Gastrocnemius medialis (tissue), 4 donors: Measurements from ENCODE around the gene CLEC4G. TPM values are rescaled to one million over a fixed set of nuclear protein-coding genes. Genes with fewer than 3 reads are reported as not detected.

Experiments used
- ATAC-seq, 2 donors: fragments of 150-250 bp; one replicate each; pipeline ENCODE4 v1.9.1; 2016
- DNase-seq, 2 donors: peaks; one replicate each; pipeline ENCODE4 v3.0.0-alpha.2; 2019
- H3K27ac ChIP-seq, 4 donors: fragments of 200-600 bp; sonication (generic); 1 replicate in 1 of 4; 2 replicates in 3 of 4; pipeline ENCODE4 v1.5.1; 2016 to 2018; ENCODE audit warnings: mild to moderate bottlenecking in 2 of 4, moderate library complexity in 1 of 4
- H3K27me3 ChIP-seq, 3 donors: fragments of 200-600 bp; sonication (generic) in 2 of 3; 1 replicate in 1 of 3; 2 replicates in 2 of 3; pipeline versions ENCODE4 v1.5.1 to v1.6.0; 2016 to 2019; ENCODE audit warnings: mild to moderate bottlenecking in 1 of 3, moderate library complexity in 1 of 3
- H3K36me3 ChIP-seq, 2 donors: fragments of 200-600 bp; sonication (generic) in 1 of 2; one replicate each; pipeline ENCODE4 v1.5.1; 2017 to 2018
- H3K4me1 ChIP-seq, 2 donors: fragments of 200-600 bp; sonication (generic) in 1 of 2; one replicate each; pipeline ENCODE4 v1.5.1; 2016 to 2017; ENCODE audit warnings: mild to moderate bottlenecking in 2 of 2
- H3K4me3 ChIP-seq, 4 donors: fragments of 200-600 bp; sonication (generic) in 3 of 4; 1 replicate in 1 of 4; 2 replicates in 3 of 4; pipeline ENCODE4 v1.5.1; 2016 to 2019; ENCODE audit warnings: mild to moderate bottlenecking in 2 of 4
- H3K9me3 ChIP-seq, 3 donors: fragments of 200-600 bp; sonication (generic) in 2 of 3; 1 replicate in 1 of 3; 2 replicates in 2 of 3; pipeline ENCODE4 v1.5.1; 2016 to 2019
- CTCF ChIP-seq, 5 experiments: fragments of 450-650 bp in 3 of 5; fragments of 200-600 bp in 2 of 5; sonication (generic) in 2 of 5; IDR thresholded peaks in 4 of 5; conservative IDR thresholded peaks in 1 of 5; 1 replicate in 4 of 5; 2 replicates in 1 of 5; pipeline ENCODE4 v1.5.1; 2016 to 2019; ENCODE audit warnings: antibody characterized with exemption in 5 of 5, mild to moderate bottlenecking in 3 of 5, moderate library complexity in 3 of 5
- POLR2A ChIP-seq, 2 donors: fragments of 450-650 bp; IDR thresholded peaks; one replicate each; pipeline ENCODE4 v1.6.1; 2017; ENCODE audit warnings: antibody characterized with exemption in 2 of 2, mild to moderate bottlenecking in 2 of 2, moderate library complexity in 2 of 2
- in situ Hi-C, 4 donors: fragments of 200-750 bp; cut with MboI; loops; one replicate each; pipeline versions ENCODE4 v1.15.0 to v1.8.0; 2017; ENCODE audit warnings: low sequenced_read_pairs in 4 of 4
- intact Hi-C: fragments of 100-400 bp; cut with DNase I; formaldehyde crosslinking; loops from one replicate; pipeline ENCODE4 v1.15.1; 2023; ENCODE audit warnings: low total_unique reads
- total RNA-seq, 4 donors: library from RNA; depleted of rRNA; stranded (reverse); fragments of >200 nt; gene quantifications; one replicate each; pipeline versions ENCODE4 v1.1.0 to v1.2.3, GENCODE V29; 2016

Gene CLEC4G
- total RNA-seq, 4 donors from 2014 or later, result 0.86 TPM; not detected in 3

- TF ChIP-seq CTCF (IDR thresholded peaks at IDR 0.05 in 4 of 5, conservative IDR thresholded peaks at IDR 0.05 in 1 of 5) (no peak), POLR2A (IDR thresholded peaks at IDR 0.05) (no peak)
- Histone ChIP-seq H3K27me3 (no peaks in the 10 kb centered on the region), H3K36me3 (no peaks in the 10 kb centered on the region), H3K9me3 (peaks cover 0 to 9% (median 0%) of the 10 kb centered on the region in 3 donors), H3K27ac (no peak overlapping the region), H3K4me1 (no peaks in the 10 kb centered on the region), H3K4me3 (no peak overlapping the region)
- in situ Hi-C loops, result no loop called here
- ATAC-seq, result no peak
- intact Hi-C loops, result no loop called here
- no peak for DNase-seq
Observed at GRCh38 chr19:7759156-7759555, 27.2 kb upstream of the CLEC4G start.

- in situ Hi-C loops, result no loop called here
Observed at GRCh38 chr19:7757358-7757757, 25.4 kb upstream of the CLEC4G start.

GRCh38 chr19:7756258-7756657 is 24.3 kb upstream of the CLEC4G start:
- Histone ChIP-seq H3K27ac (no peak overlapping the region), H3K27me3 (no peaks in the 10 kb centered on the region), H3K4me1 (no peaks in the 10 kb centered on the region), H3K4me3 (no peak overlapping the region), H3K9me3 (peaks cover 0 to 9% (median 0%) of the 10 kb centered on the region in 3 donors), H3K36me3 (no peaks in the 10 kb centered on the region)
- ATAC-seq (no peak), DNase-seq (no peak)
- in situ Hi-C loops, result no loop called here
- intact Hi-C loops, result no loop called here
- TF ChIP-seq CTCF (IDR thresholded peaks at IDR 0.05 in 4 of 5, conservative IDR thresholded peaks at IDR 0.05 in 1 of 5) (no peak), POLR2A (IDR thresholded peaks at IDR 0.05) (no peak)

More at GRCh38 chr19:7757358-7757757, 25.4 kb upstream of the CLEC4G start:
- Histone ChIP-seq H3K27me3 (no peaks in the 10 kb centered on the region), H3K9me3 (peaks cover 0 to 9% (median 0%) of the 10 kb centered on the region in 3 donors), H3K27ac (no peak overlapping the region), H3K4me1 (no peaks in the 10 kb centered on the region), H3K4me3 (no peak overlapping the region), H3K36me3 (no peaks in the 10 kb centered on the region)
- intact Hi-C loops, result no loop called here
- TF ChIP-seq CTCF (IDR thresholded peaks at IDR 0.05 in 4 of 5, conservative IDR thresholded peaks at IDR 0.05 in 1 of 5) (no peak), POLR2A (IDR thresholded peaks at IDR 0.05) (no peak)
- ATAC-seq (no peak), DNase-seq (no peak)

- intact Hi-C loops (no loop called here), in situ Hi-C loops (no loop called here)
- H3K36me3 ChIP-seq, result no peaks in the 10 kb centered on the region
- H3K4me3 ChIP-seq, result no peak overlapping the region
- H3K27me3 ChIP-seq, result peaks cover 0 to 4% (median 4%) of the 10 kb centered on the region in 3 donors
- DNase-seq, result no peak
- H3K9me3 ChIP-seq, result no peaks in the 10 kb centered on the region
- TF ChIP-seq POLR2A (IDR thresholded peaks at IDR 0.05), result no peak
- no peak for TF ChIP-seq CTCF (IDR thresholded peaks at IDR 0.05 in 4 of 5, conservative IDR thresholded peaks at IDR 0.05 in 1 of 5)
- ATAC-seq, result no peak
- H3K4me1 ChIP-seq, result no peaks in the 10 kb centered on the region
- no peak overlapping the region for H3K27ac ChIP-seq
Observed at GRCh38 chr19:7751157-7751783, 19.4 kb upstream of the CLEC4G start.

GRCh38 chr19:7748756-7749155 is 16.8 kb upstream of the CLEC4G start:
- no peak for ATAC-seq
- no peak for TF ChIP-seq CTCF (IDR thresholded peaks at IDR 0.05 in 4 of 5, conservative IDR thresholded peaks at IDR 0.05 in 1 of 5)
- TF ChIP-seq POLR2A (IDR thresholded peaks at IDR 0.05), result no peak

More at GRCh38 chr19:7748756-7749155, 16.8 kb upstream of the CLEC4G start:
- H3K4me1 ChIP-seq, result no peaks in the 10 kb centered on the region
- H3K4me3 ChIP-seq, result no peak overlapping the region
- H3K9me3 ChIP-seq, result no peaks in the 10 kb centered on the region
- no peak for DNase-seq
- intact Hi-C loops, result no loop called here
- in situ Hi-C loops, result no loop called here
- no peaks in the 10 kb centered on the region for H3K36me3 ChIP-seq
- no peak overlapping the region for H3K27ac ChIP-seq
- H3K27me3 ChIP-seq, result peaks cover 0 to 4% (median 4%) of the 10 kb centered on the region in 3 donors
